OCI-LY7 (cell line): ENCODE data around the gene BDKRB1. TPM values are rescaled to one million over a fixed set of nuclear protein-coding genes. Genes with fewer than 3 reads are reported as not detected.

Experiments used
- BruUV-seq: library from RNA; stranded (reverse); fragments of 400-500 nt; replicated peaks from 2 replicates; lab custom pipeline; 2021; lab: Mats Ljungman, UMichigan
- CTCF ChIA-PET: fragments of 300-600 bp; sonication (Branson Sonifier 250); formaldehyde crosslinking; loops from one replicate; lab custom pipeline; 2022; ENCODE audit warnings: antibody characterized with exemption; ENCODE audit not compliant: unreplicated experiment; lab: Charles Lee
- POLR2A ChIA-PET: fragments of 300-600 bp; sonication (Branson Sonifier 250); formaldehyde crosslinking; loops from one replicate; lab custom pipeline; 2022; ENCODE audit warnings: antibody characterized with exemption; lab: Charles Lee
- DNase-seq: peaks from one replicate; pipeline ENCODE4 v3.0.0-alpha.2; 2015; ENCODE audit warnings: low spot score
- H2AFZ ChIP-seq: fragments of 200-600 bp; sonication (generic), shearing (Covaris generic); 2 replicates; pipeline ENCODE4 v1.6.1; 2014; ENCODE audit warnings: mild to moderate bottlenecking, antibody characterized with exemption, low read length, moderate library complexity
- H3K27ac ChIP-seq: fragments of 200-600 bp; sonication (generic); 2 replicates; pipeline ENCODE4 v1.5.1; 2014; ENCODE audit warnings: mixed run types, low read depth, mild to moderate bottlenecking, moderate library complexity, low read length, inconsistent platforms; ENCODE audit not compliant: poor library complexity, severe bottlenecking
- H3K36me3 ChIP-seq: fragments of 200-600 bp; sonication (generic); 2 replicates; pipeline ENCODE4 v1.6.1; 2014; ENCODE audit warnings: mild to moderate bottlenecking, antibody characterized with exemption, low read length, moderate library complexity, mixed read lengths; ENCODE audit not compliant: insufficient read depth
- H3K4me1 ChIP-seq: fragments of 200-600 bp; sonication (generic); 2 replicates; pipeline ENCODE4 v1.5.1; 2014; ENCODE audit warnings: mild to moderate bottlenecking, low read length; ENCODE audit not compliant: insufficient read depth, poor library complexity, severe bottlenecking
- H3K4me2 ChIP-seq: fragments of 200-600 bp; sonication (generic); 2 replicates; pipeline ENCODE4 v1.6.1; 2014; ENCODE audit warnings: mild to moderate bottlenecking, low read length
- H3K4me3 ChIP-seq: fragments of 200-600 bp; sonication (generic); 2 replicates; pipeline ENCODE4 v1.5.1; 2014; ENCODE audit warnings: mild to moderate bottlenecking, low read depth, low read length; ENCODE audit not compliant: poor library complexity, severe bottlenecking
- H3K79me2 ChIP-seq: fragments of 200-600 bp; sonication (generic); 2 replicates; pipeline ENCODE4 v1.6.1; 2016; ENCODE audit warnings: low read depth, mild to moderate bottlenecking, low read length, moderate library complexity, mixed read lengths; ENCODE audit not compliant: insufficient read depth
- H3K9me2 ChIP-seq: fragments of 200-600 bp; sonication (generic); 2 replicates; pipeline ENCODE4 v1.6.1; 2016; ENCODE audit warnings: mild to moderate bottlenecking, low read length, mixed read lengths; ENCODE audit not compliant: insufficient read depth
- H3K9me3 ChIP-seq: fragments of 200-600 bp; sonication (generic); 2 replicates; pipeline ENCODE4 v1.6.1; 2014; ENCODE audit warnings: mild to moderate bottlenecking, mixed run types, low read length, mixed read lengths
- H4K20me1 ChIP-seq: fragments of 200-600 bp; sonication (generic); 2 replicates; pipeline ENCODE4 v1.6.1; 2014; ENCODE audit warnings: mild to moderate bottlenecking, antibody characterized with exemption, low read length, moderate library complexity, mixed read lengths; ENCODE audit not compliant: insufficient read depth
- EZH2phosphoT487 ChIP-seq: fragments of 200-600 bp; sonication (generic); IDR thresholded peaks from 2 replicates; pipeline ENCODE4 v1.6.1; 2018; ENCODE audit warnings: low read depth, borderline replicate concordance, mild to moderate bottlenecking, mixed run types, antibody characterized with exemption, low read length, moderate library complexity, mixed read lengths
- intact Hi-C: fragments of 100-400 bp; cut with micrococcal nuclease; formaldehyde crosslinking; loops from one replicate; pipeline ENCODE4 v1.10.0; 2022; ENCODE audit not compliant: unreplicated experiment
- total RNA-seq, 2 experiments: library from RNA; depleted of rRNA in 1 of 2; stranded (reverse); fragments of >200 nt in 1 of 2; shearing (Covaris generic) in 1 of 2; gene quantifications; 2 replicates each; pipeline ENCODE4 v1.2.3, GENCODE V29; 2014 to 2022
- TF ChIP-seq, protein P1 (sequence below): fragments of 200-600 bp; sonication (generic); conservative IDR thresholded peaks from 2 replicates; pipeline ENCODE4 v1.5.1; 2014; ENCODE audit warnings: mild to moderate bottlenecking, antibody characterized with exemption, low read length, moderate library complexity, mixed read lengths

The BDKRB1 gene
- total RNA-seq, 2 experiments from 2014 or later = not detected

DNA sequence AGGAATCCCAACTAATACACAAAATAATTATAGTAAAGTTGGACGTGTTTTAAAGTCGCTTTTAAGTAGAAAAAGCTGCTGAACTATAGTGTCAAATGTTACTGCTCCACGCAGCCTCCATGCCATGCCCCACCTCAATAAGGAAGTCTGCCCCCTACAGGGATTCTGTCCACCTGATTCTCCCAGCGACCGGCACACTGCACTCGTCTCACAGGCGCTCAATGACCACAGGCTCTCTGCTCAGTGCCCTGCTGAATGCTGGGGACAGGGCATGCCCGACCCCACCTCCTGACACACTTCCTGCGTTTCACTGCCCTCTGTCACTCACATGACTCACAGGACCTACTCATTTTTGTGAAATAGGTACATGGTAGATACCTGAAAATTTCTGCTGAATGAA, 48.9 kb downstream of the BDKRB1 start:
- Histone ChIP-seq H4K20me1 (no peaks in the 10 kb centered on the region), H3K4me2 (no peak overlapping the region), H3K27ac (no peak overlapping the region), H3K4me3 (no peak overlapping the region), H3K9me3 (no peaks in the 10 kb centered on the region), H3K36me3 (peaks cover 65% of the 10 kb centered on the region), H3K9me2 (no peaks in the 10 kb centered on the region), H3K79me2 (no peaks in the 10 kb centered on the region), H3K4me1 (no peaks in the 10 kb centered on the region), H2AFZ (no peak overlapping the region)
- intact Hi-C loops = no loop called here
- no TSS peak for BruUV-seq
- no peak for DNase-seq
- ChIA-PET POLR2A (interaction anchor here (0.8 kb wide), 1 partner anchor 14 kb away, joined by 3 read pairs; no protein-coding TSS in a partner anchor), CTCF (no interaction called here)
- TF ChIP-seq, protein P1, sequence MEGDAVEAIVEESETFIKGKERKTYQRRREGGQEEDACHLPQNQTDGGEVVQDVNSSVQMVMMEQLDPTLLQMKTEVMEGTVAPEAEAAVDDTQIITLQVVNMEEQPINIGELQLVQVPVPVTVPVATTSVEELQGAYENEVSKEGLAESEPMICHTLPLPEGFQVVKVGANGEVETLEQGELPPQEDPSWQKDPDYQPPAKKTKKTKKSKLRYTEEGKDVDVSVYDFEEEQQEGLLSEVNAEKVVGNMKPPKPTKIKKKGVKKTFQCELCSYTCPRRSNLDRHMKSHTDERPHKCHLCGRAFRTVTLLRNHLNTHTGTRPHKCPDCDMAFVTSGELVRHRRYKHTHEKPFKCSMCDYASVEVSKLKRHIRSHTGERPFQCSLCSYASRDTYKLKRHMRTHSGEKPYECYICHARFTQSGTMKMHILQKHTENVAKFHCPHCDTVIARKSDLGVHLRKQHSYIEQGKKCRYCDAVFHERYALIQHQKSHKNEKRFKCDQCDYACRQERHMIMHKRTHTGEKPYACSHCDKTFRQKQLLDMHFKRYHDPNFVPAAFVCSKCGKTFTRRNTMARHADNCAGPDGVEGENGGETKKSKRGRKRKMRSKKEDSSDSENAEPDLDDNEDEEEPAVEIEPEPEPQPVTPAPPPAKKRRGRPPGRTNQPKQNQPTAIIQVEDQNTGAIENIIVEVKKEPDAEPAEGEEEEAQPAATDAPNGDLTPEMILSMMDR = peak; percentile 52
- TF ChIP-seq EZH2phosphoT487 = no peak

DNA sequence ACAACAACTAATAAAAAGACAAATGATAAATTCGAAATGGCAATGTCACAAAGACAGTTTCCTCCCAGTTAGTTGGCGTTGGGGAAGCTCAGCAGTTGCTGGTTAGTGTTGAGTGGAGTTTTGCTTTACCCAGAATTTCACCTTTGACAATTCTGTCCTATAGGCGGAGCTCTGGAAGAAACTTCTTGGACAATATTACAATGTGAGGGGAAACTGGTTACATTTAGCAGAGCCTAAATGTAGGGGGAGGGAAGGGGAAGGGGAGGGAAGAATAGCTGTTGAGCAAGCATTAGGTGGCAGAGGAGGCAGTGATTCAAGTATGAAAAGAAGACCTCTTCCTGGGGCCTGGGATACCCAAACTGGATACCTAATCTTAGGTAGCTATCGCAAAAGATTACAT, 51.4 kb downstream of the BDKRB1 start:
- CTCF ChIA-PET = no interaction called here
- no peaks in the 10 kb centered on the region for H3K79me2 ChIP-seq
- TF ChIP-seq, protein P1 = peak; percentile 50
- TF ChIP-seq EZH2phosphoT487 = no peak
- H3K4me1 ChIP-seq = no peaks in the 10 kb centered on the region
- H3K9me3 ChIP-seq = no peaks in the 10 kb centered on the region
- no peak overlapping the region for H2AFZ ChIP-seq
- DNase-seq = no peak
- H3K27ac ChIP-seq = no peak overlapping the region
- no peak overlapping the region for H3K4me3 ChIP-seq
- POLR2A ChIA-PET = interaction anchor here (0.7 to 1.5 kb wide), 2 partner anchors 10 to 139 kb away, joined by 3 to 6 read pairs; no protein-coding TSS in a partner anchor
- no peaks in the 10 kb centered on the region for H4K20me1 ChIP-seq
- H3K36me3 ChIP-seq = peaks cover 74% of the 10 kb centered on the region
- no TSS peak for BruUV-seq
- H3K9me2 ChIP-seq = no peaks in the 10 kb centered on the region
- H3K4me2 ChIP-seq = no peak overlapping the region
- intact Hi-C loops = no loop called here

DNA sequence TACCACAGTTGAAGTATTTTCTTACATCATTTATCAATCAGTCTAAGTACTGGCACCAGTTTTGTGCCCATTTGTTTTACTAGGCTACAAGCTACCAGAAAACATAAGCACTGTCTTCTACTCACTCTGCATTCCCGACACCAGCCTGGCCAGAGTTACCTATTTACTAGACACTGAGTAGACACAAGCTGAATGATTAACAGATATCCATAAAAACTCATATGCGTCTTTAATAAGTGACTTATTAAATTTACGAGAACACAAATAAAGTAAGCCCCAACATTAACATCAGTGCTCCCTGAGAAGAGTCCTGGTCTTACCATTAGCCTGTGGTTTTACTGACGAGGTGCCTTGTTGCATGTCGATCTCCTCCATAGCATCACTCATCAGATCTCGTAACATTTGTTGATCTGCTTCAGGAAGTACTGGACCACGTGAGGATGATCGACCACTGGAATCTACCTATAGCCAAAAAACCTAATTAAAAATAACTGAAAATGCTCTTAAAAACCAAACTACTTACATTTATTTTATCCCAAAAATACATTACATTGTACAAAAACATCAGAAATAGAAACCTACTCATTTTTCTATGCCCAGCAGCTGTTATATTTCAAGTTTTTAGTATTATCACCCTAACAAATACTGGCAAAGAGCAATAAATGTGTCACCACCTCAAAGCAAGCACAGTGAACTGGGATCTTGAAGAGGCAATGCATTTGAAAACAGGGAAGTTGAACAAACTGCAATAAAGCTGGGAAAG, 53.3 kb downstream of the BDKRB1 start:
- no peak for DNase-seq
- Histone ChIP-seq H3K9me3 (no peaks in the 10 kb centered on the region), H3K4me1 (no peaks in the 10 kb centered on the region), H3K79me2 (no peaks in the 10 kb centered on the region), H2AFZ (no peak overlapping the region), H3K4me3 (no peak overlapping the region), H3K9me2 (no peaks in the 10 kb centered on the region), H3K27ac (no peak overlapping the region), H4K20me1 (no peaks in the 10 kb centered on the region), H3K36me3 (peaks cover 70% of the 10 kb centered on the region), H3K4me2 (no peak overlapping the region)
- POLR2A ChIA-PET = interaction anchor here (0.7 to 1.4 kb wide), 4 partner anchors 9 to 271 kb away, joined by 3 to 5 read pairs (median 4); no protein-coding TSS in a partner anchor
- CTCF ChIA-PET = no interaction called here
- no TSS peak for BruUV-seq
- intact Hi-C loops = no loop called here
- TF ChIP-seq EZH2phosphoT487 = no peak
- TF ChIP-seq, protein P1 = no peak
